Activated naive CD8-positive, alpha-beta T cell treated with anti-CD3 and anti-CD28 coated beads, Interleukin-2, amount 50 U/mL, for 16 hours (primary cell): ENCODE measurements around the gene DKK3.

ENCODE experiments used
- DNase-seq: peaks from one replicate; pipeline ENCODE4 v3.0.0-alpha.2; 2020; ENCODE audit warnings: low read depth, low spot score

DKK3 gene

DNA sequence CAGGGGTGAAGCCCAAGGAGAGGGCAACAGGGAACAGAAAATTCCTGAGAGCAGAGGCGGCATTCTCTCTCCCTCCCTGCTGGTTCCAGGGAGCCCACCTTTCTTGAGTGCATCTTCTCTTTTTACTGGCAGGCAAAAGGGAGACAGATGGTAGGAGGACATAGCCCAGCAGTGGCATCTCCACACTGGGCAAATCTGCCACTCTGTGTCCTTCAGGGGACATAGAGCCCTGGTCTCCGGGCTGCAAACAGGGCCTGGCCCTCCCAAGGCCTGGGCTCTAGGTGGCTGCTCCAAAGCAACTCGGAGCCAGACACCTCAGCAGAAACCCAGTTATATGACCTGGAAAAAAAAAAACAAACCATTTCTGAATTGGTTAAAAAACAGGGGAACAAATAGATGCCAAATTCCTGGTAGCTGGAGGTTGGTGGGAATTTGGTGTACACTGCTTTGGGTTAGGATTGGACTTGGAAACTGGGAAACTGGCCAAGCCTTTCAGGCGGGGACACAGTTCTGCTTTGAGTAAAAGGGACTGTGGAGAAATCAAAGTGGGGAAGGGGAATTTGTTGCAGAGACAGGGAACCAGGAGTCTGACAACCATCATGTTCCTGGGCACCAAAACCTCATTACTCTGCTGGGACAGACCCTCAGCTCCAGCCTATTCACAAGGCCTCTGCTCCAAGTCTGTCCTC, 23.6 kb upstream of the DKK3 start:
- DNase-seq, result no peak

GRCh38 chr11:12029738-12030363, 21.4 kb upstream of the DKK3 start:
- no peak for DNase-seq

- no peak for DNase-seq
These were observed 20.7 kb upstream of the DKK3 start for GRCh38 chr11:12029119-12029518.

DNA sequence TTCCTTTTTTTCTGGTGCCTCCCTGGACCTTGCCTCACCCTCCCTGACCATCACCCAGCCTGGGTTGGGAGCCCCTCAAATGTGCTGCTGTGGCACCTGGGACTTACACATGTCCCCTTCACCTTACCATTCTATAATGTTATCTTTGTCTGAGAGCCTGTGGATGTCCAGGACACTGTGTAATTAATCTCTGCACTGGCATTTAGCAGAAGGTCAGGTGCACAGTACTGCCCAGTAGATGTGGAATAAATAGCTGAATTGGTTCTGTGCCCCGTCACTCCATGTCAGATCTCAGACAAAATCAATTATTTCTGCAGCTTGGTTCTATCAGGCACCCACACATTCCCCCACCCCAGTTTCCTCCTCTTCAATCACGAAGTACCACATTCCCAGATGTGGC, 19.9 kb upstream of the DKK3 start:
- DNase-seq, result no peak

GRCh38 chr11:12026331-12027211, 18.1 kb upstream of the DKK3 start:
- no peak for DNase-seq

DNA sequence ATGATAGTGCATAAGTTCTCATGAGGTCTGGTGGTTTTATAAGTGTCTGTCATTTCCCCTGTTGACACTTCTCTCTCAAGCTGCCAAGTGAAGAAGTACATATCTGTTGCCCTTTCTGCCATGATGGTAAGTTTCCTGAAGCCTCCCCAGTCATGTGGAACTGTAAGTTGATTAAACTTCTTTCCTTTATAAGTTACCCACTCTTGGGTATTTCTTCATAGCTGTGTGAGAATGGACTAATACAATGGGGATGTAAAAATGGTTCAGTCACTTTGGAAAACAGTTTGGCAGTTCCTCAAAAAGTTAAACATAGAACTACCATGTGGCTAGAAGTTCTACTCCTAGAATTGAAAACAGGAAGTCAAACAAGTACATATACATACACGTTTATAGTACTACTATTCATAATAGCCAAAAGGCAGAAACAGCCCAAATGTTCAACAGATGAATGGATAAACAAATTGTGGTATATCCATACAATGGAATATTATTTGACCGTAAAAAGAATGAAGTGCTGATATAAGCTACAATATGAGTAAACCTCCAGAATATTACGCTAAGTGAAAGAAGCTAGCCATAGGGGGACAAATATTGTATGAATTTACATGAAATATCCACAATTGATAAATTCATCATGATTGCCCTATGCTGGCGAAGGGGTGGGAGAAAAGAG, 16.0 kb upstream of the DKK3 start:
- no peak for DNase-seq

DNA sequence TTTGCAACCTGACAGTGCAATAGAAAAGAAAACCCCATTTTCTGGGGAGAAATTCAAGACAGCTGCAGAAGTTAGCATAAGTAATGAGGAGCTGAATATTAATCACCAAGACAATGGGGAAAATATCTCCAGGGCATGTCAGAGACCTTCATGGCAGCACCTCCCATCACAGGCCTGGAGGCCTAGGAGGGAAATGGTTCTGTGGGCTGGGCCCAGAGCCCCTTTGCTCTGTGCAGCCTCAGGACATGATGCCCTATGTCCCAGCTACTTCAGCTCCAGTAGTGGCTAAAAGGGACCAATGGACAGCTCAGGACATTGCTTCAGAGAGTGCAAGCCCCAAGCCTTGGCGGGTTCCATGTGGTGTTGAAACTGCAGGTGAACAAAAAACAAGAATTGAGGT, 14.6 kb upstream of the DKK3 start:
- no peak for DNase-seq

GRCh38 chr11:12020546-12020945, 12.1 kb upstream of the DKK3 start:
- DNase-seq, result no peak

- DNase-seq, result no peak
These were observed 11.5 kb upstream of the DKK3 start for GRCh38 chr11:12019866-12020416.

- no peak for DNase-seq
These were observed 10.9 kb upstream of the DKK3 start for GRCh38 chr11:12019337-12019736.

GRCh38 chr11:12017865-12018453, 9.5 kb upstream of the DKK3 start:
- no peak for DNase-seq

DNA sequence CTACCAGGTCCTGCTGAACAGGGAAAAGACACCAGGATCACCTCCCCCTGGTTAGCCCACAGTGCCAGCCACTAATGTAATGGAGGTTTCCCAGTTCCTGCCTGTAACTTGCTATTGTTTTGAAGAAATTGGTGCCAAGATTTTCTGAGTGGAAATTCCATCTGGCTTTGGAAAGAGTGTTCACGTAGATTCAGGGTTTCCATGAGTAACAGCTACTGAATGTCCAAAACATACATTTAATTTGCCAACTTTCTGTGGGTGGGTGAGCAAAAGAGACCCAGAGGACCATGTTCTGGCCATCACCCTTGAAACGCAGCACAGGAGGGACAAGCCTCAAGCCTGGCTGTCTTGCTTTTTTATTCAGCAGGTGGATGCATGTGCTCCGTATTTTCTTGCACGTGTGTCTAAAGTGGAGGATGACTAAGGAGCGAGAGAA, 8.8 kb upstream of the DKK3 start:
- no peak for DNase-seq

- DNase-seq, result no peak
These were observed 7.8 kb upstream of the DKK3 start for GRCh38 chr11:12016246-12016645.

DNA sequence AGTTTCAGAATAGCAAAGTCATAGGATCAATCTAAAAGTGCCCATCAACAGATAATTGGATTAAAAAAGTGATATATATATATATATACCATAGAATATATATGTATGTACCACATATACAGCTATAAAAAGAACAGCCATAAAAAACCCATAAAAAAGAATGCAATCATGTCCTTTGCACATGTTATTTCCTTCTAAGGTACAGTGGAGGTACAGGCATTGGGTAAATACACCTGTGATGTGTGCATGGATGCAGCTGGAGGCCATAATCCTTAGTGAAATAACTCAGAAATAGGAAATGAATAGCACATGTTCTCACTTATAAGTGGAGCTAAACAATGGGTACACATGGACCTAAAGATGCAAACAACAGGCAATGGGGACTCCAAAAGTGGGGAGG, 7.1 kb upstream of the DKK3 start:
- DNase-seq, result no peak

GRCh38 chr11:12013781-12014180, 5.4 kb upstream of the DKK3 start:
- DNase-seq, result no peak

- DNase-seq, result no peak
These were observed 1.3 kb upstream of the DKK3 start for GRCh38 chr11:12009617-12010321.

DNA sequence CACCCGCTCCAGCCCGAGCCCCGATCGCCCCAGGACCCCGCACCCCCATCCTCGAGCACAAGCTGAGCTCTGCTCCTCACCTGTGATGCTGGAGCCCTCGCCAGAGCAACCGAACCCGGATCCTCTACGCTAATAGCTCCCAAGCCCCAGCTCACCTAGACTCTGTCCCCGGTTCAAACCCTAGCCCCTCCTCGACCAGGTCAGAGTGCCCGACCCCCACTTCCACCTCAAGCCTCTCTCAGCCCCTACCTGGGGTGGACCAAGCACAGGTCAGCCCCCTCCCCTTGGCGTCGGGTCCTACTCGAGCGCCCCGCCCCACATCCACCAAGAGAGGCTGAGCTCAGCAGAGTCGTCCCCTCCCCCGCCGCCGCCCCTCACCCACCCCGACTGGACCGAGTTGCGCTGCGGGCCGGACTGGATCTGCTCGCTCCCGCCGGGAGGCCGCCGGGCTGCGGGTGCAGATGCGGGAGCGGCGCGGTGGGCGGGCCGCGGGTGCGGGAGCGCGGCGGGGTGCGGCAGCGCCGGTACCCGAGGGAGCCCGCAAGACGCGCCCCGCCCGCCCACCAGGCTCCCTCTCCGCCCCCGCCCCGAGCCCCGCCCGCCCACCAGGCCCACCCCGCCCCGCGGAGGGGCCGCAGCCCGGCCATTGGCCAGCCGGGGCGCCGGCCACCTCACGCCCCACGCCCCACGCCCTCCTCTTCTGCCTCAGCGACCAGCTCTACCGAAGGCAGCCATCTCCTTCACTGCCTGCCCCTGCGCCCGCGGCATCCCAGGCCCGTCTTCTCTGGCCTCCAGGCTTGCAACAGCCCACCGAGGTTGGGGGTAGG, 577 bp upstream of the DKK3 start:
- no peak for DNase-seq

GRCh38 chr11:12007230-12007593, 1.2 kb downstream of the DKK3 start:
- no peak for DNase-seq

DNA sequence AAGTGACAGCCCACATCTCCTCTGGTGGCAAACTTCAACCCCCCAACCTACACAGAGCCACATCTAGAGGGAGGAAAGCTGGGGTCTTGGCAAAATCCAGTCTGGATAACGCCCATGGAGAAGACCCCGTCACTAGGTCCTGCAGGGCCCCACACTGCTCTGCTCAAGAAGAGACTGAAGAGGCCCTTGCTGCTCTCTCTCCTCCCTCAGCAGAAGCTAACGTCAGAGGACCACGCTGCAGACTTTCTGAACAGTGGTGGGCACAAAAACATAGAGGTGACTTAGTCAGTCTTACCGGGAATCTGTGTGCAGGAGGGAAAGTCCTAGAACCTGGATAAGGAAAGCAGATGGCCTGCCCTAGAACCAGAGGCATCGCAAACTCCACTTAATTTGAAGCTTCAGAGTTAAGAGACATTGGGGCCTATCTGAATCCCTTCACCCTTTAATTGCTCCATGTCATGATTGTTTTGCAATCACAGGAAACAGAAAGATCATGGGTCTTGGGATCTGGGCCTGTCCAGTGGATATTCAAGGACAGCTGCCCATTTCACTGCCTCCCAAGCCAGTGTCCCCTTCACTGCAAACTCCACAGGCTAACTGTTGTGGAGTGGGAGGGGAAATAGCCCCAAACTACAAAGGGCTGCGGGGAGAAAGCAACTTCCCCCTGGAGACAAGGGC, 1.7 kb downstream of the DKK3 start:
- no peak for DNase-seq
